ENCODE results near the gene DCXR.
"Not testable (repeated sequence)": the region's sequence is repeated elsewhere in the genome, so short reads cannot be mapped to it uniquely, and the experiment has no call there.

The DCXR gene

GRCh38 chr17:82041144-82041814 lies 3.8 kb upstream of the DCXR start:
- DNase-seq (ENCODE audit: low read depth): no peak
- TF ChIP-seq POLR2A (IDR thresholded peaks at IDR 0.05; ENCODE audit: extremely low read depth, insufficient read length): no peak
- no peak overlapping the region for H3K4me3 ChIP-seq (ENCODE audit: low read depth, low read length)

GRCh38 chr17:82039695-82040299 lies 2.3 kb upstream of the DCXR start:
- DNase-seq (ENCODE audit: low read depth): no peak
- no peak overlapping the region for H3K4me3 ChIP-seq (ENCODE audit: low read depth, low read length)
- no peak for TF ChIP-seq MYC (IDR thresholded peaks at IDR 0.05; ENCODE audit: low read depth, low read length)
- no peak for TF ChIP-seq CTCF (IDR thresholded peaks at IDR 0.05; ENCODE audit: low read depth, low read length)
- no peak for TF ChIP-seq MAX (IDR thresholded peaks at IDR 0.05; ENCODE audit: low read depth, low read length)
- TF ChIP-seq POLR2A (IDR thresholded peaks at IDR 0.05; ENCODE audit: extremely low read depth, insufficient read length): no peak

GRCh38 chr17:82038796-82039409 lies 1.4 kb upstream of the DCXR start:
- DNase-seq (ENCODE audit: low read depth); H3K4me3 ChIP-seq (ENCODE audit: low read depth, low read length): not testable (repeated sequence)

GRCh38 chr17:82037889-82038195 lies 345 bp upstream of the DCXR start:
- no peak for TF ChIP-seq MYC (IDR thresholded peaks at IDR 0.05; ENCODE audit: low read depth, low read length)
- TF ChIP-seq MAX (IDR thresholded peaks at IDR 0.05; ENCODE audit: low read depth, low read length): no peak
- TF ChIP-seq POLR2A (IDR thresholded peaks at IDR 0.05; ENCODE audit: extremely low read depth, insufficient read length): no peak
- TF ChIP-seq CTCF (IDR thresholded peaks at IDR 0.05; ENCODE audit: low read depth, low read length): no peak
- no peak for DNase-seq (ENCODE audit: low read depth)
- peak overlapping the region; percentile 36 for H3K4me3 ChIP-seq (ENCODE audit: low read depth, low read length)

GRCh38 chr17:82036634-82037091 lies 834 bp downstream of the DCXR start:
- TF ChIP-seq CTCF (IDR thresholded peaks at IDR 0.05; ENCODE audit: low read depth, low read length): no peak
- no peak for TF ChIP-seq MAX (IDR thresholded peaks at IDR 0.05; ENCODE audit: low read depth, low read length)
- no peak for TF ChIP-seq POLR2A (IDR thresholded peaks at IDR 0.05; ENCODE audit: extremely low read depth, insufficient read length)
- TF ChIP-seq MYC (IDR thresholded peaks at IDR 0.05; ENCODE audit: low read depth, low read length): no peak

GRCh38 chr17:82035956-82036633 lies 1.4 kb downstream of the DCXR start:
- peak overlapping the region; percentile 75 for H3K4me3 ChIP-seq (ENCODE audit: low read depth, low read length)
- TF ChIP-seq MYC (IDR thresholded peaks at IDR 0.05; ENCODE audit: low read depth, low read length) (no peak), POLR2A (IDR thresholded peaks at IDR 0.05; ENCODE audit: extremely low read depth, insufficient read length) (no peak), CTCF (IDR thresholded peaks at IDR 0.05; ENCODE audit: low read depth, low read length) (no peak), MAX (IDR thresholded peaks at IDR 0.05; ENCODE audit: low read depth, low read length) (no peak)
- DNase-seq (ENCODE audit: low read depth): no peak

More at GRCh38 chr17:82036634-82037091, 834 bp downstream of the DCXR start:
- peak overlapping the region; percentile 75 for H3K4me3 ChIP-seq (ENCODE audit: low read depth, low read length)
- no peak for DNase-seq (ENCODE audit: low read depth)
